Measurements from ENCODE around the gene AFDN.

DNA sequence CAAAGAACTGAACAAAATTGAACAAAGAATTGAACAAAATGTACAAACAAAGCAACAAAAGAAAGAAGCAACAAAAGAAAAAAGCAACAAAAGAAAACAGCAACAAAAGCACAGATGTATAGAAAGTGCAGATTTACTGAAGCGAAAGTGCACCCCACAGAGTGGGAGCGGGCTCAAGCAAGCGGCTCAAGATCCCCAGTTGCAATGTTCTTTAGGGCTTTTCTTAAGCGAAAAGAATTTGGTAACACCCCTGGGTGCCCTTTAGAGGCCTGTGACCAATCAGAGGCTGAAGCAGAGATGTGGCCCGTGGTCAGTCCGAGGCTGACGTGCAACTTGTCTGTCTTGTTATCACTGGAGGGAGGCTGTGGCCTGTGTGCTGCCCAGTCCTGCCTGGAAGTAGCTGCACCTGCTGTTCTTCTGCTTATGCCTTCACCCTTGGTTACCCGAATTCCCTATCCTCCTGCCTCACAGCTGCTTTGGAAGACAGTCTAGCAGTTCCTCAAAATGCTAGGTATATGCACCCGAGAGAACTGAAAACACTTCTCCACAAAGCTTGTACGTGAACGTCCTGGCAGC, 157.5 kb downstream of the AFDN start:
- no peak for TF ChIP-seq GATA2 (IDR thresholded peaks at IDR 0.05; ENCODE audit: low read depth, low read length)
- no peak for TF ChIP-seq GATA3 (IDR thresholded peaks at IDR 0.05; ENCODE audit: low read depth, low read length)

Data from SH-SY5Y (cell line).